ENCODE data around the gene CD22.

The CD22 gene

GRCh38 chr19:35348911-35349611, 20.1 kb downstream of the CD22 start:
- Histone ChIP-seq H3K9me3 (ENCODE audit: insufficient read depth, low read length) (no peaks in the 10 kb centered on the region), H3K4me2 (ENCODE audit: low read depth, low read length, poor library complexity, severe bottlenecking) (no peak overlapping the region), H3K79me2 (ENCODE audit: insufficient read depth, low read length) (no peaks in the 10 kb centered on the region), H3K4me3 (ENCODE audit: insufficient read depth, low read length, poor library complexity, severe bottlenecking) (no peak overlapping the region), H3K9ac (ENCODE audit: low read length) (no peak overlapping the region), H3K27ac (ENCODE audit: low read depth, low read length) (peak overlapping the region; percentile 23; the same call in 1 of the 2 replicates), H2AFZ (ENCODE audit: low read depth, low read length, severe bottlenecking) (no peak overlapping the region), H3K27me3 (ENCODE audit: low read length) (no peaks in the 10 kb centered on the region), H3K36me3 (ENCODE audit: low read length) (peaks cover 11% of the 10 kb centered on the region), H3F3A (ENCODE audit: insufficient read depth) (peaks cover 41% of the 10 kb centered on the region), H3K9me2 (replicated peaks; ENCODE audit: insufficient read depth, low read length) (no peaks in the 10 kb centered on the region), H4K20me1 (ENCODE audit: low read depth, low read length) (no peaks in the 10 kb centered on the region)
- TF ChIP-seq CTCF (IDR thresholded peaks at IDR 0.05; ENCODE audit: insufficient read depth, low read length, poor library complexity, severe bottlenecking) (no peak), EZH2phosphoT487 (conservative IDR thresholded peaks at IDR 0.05; ENCODE audit: low read length) (no peak)

- H3K27me3 ChIP-seq (ENCODE audit: low read length): no peaks in the 10 kb centered on the region
- peaks cover 41% of the 10 kb centered on the region for H3F3A ChIP-seq (ENCODE audit: insufficient read depth)
- no peak for TF ChIP-seq CTCF (IDR thresholded peaks at IDR 0.05; ENCODE audit: insufficient read depth, low read length, poor library complexity, severe bottlenecking)
- H3K4me2 ChIP-seq (ENCODE audit: low read depth, low read length, poor library complexity, severe bottlenecking): no peak overlapping the region
- H3K79me2 ChIP-seq (ENCODE audit: insufficient read depth, low read length): no peaks in the 10 kb centered on the region
- no peak overlapping the region for H2AFZ ChIP-seq (ENCODE audit: low read depth, low read length, severe bottlenecking)
- H3K27ac ChIP-seq (ENCODE audit: low read depth, low read length): no peak overlapping the region
- H3K9me3 ChIP-seq (ENCODE audit: insufficient read depth, low read length): no peaks in the 10 kb centered on the region
- no peaks in the 10 kb centered on the region for H4K20me1 ChIP-seq (ENCODE audit: low read depth, low read length)
- no peak overlapping the region for H3K4me3 ChIP-seq (ENCODE audit: insufficient read depth, low read length, poor library complexity, severe bottlenecking)
- H3K9ac ChIP-seq (ENCODE audit: low read length): no peak overlapping the region
- peaks cover 11% of the 10 kb centered on the region for H3K36me3 ChIP-seq (ENCODE audit: low read length)
- H3K9me2 ChIP-seq (replicated peaks; ENCODE audit: insufficient read depth, low read length): no peaks in the 10 kb centered on the region
These were observed 20.9 kb downstream of the CD22 start for GRCh38 chr19:35349614-35350521.

- no peaks in the 10 kb centered on the region for H4K20me1 ChIP-seq (ENCODE audit: low read depth, low read length)
- H3K4me2 ChIP-seq (ENCODE audit: low read depth, low read length, poor library complexity, severe bottlenecking): no peak overlapping the region
- TF ChIP-seq CTCF (IDR thresholded peaks at IDR 0.05; ENCODE audit: insufficient read depth, low read length, poor library complexity, severe bottlenecking) (no peak), EZH2phosphoT487 (conservative IDR thresholded peaks at IDR 0.05; ENCODE audit: low read length) (no peak)
- H3K9me2 ChIP-seq (replicated peaks; ENCODE audit: insufficient read depth, low read length): no peaks in the 10 kb centered on the region
- H3K9ac ChIP-seq (ENCODE audit: low read length): no peak overlapping the region
- H3K27ac ChIP-seq (ENCODE audit: low read depth, low read length): no peak overlapping the region
- H3F3A ChIP-seq (ENCODE audit: insufficient read depth): peaks cover 41% of the 10 kb centered on the region
- no peak overlapping the region for H2AFZ ChIP-seq (ENCODE audit: low read depth, low read length, severe bottlenecking)
- no peaks in the 10 kb centered on the region for H3K79me2 ChIP-seq (ENCODE audit: insufficient read depth, low read length)
- H3K36me3 ChIP-seq (ENCODE audit: low read length): peaks cover 11% of the 10 kb centered on the region
- H3K27me3 ChIP-seq (ENCODE audit: low read length): no peaks in the 10 kb centered on the region
- no peaks in the 10 kb centered on the region for H3K9me3 ChIP-seq (ENCODE audit: insufficient read depth, low read length)
- no peak overlapping the region for H3K4me3 ChIP-seq (ENCODE audit: insufficient read depth, low read length, poor library complexity, severe bottlenecking)
These were observed 21.6 kb downstream of the CD22 start for GRCh38 chr19:35350591-35350990.

Measured in SU-DHL-6 (cell line).